NCI-H2107 treated with DMSO at 0.1 percent for 48 hours (cell line): ENCODE data around the gene DELE1.
"Not testable (repeated sequence)": the region's sequence is repeated elsewhere in the genome, so short reads cannot be mapped to it uniquely, and the experiment has no call there.

Source experiments
- DNase-seq: peaks from one replicate; lab custom pipeline; 2025; ENCODE audit not compliant: unreplicated experiment; lab: John Stamatoyannopoulos, UW

Gene DELE1

GRCh38 chr5:141889282-141889871 lies 34.3 kb upstream of the DELE1 start:
- DNase-seq, result no peak

GRCh38 chr5:141890429-141890828 lies 33.2 kb upstream of the DELE1 start:
- DNase-seq, result not testable (repeated sequence)

DNA sequence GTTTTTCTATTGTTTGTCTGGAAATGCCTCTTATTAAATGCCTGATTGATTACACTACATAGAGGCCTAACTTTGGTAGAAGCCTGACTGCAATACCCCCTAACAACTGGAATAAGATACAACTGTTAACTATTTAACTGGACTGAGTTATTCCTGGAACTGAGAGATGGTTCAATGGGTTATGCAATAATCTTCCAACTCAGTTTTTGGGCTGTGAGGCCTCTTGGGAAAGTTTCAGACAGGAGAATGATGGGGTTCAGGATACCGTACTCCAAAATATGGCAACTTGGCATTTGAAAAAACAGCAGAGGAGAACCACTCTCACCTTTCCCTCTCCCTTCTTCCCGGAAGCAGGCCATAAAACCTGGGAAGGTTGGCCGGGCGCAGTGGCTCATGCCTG lies 26.2 kb upstream of the DELE1 start:
- DNase-seq, result no peak

GRCh38 chr5:141898448-141899049 lies 25.1 kb upstream of the DELE1 start:
- no peak for DNase-seq

GRCh38 chr5:141902015-141902814 lies 21.5 kb upstream of the DELE1 start:
- no peak for DNase-seq

DNA sequence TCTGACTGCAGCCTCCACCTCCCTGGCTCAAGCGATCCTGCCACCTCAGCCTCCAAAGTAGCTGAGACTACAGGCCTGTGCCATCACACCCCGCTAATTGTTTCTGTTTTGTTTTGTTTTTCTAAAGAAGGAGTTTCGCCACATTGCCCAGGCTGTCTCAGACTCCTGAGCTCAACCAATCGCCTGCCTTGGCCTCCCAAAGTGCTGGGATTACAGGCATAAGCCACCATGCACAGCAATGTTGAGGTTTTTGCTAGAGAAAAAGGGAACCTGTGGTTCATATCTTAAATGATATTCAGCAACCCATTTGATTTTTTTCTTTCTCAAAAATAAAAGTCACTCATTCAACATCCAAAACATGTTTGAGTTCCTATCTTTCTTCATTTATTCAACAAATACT lies 20.4 kb upstream of the DELE1 start:
- DNase-seq, result no peak

GRCh38 chr5:141904551-141904950 lies 19.1 kb upstream of the DELE1 start:
- no peak for DNase-seq

GRCh38 chr5:141906517-141906916 lies 17.2 kb upstream of the DELE1 start:
- DNase-seq, result no peak

- no peak for DNase-seq
These were observed 16.7 kb upstream of the DELE1 start for GRCh38 chr5:141906972-141907371.

GRCh38 chr5:141908796-141909195 lies 14.9 kb upstream of the DELE1 start:
- no peak for DNase-seq

GRCh38 chr5:141909212-141909611 lies 14.5 kb upstream of the DELE1 start:
- DNase-seq, result no peak

GRCh38 chr5:141910271-141910673 lies 13.4 kb upstream of the DELE1 start:
- DNase-seq, result no peak

GRCh38 chr5:141913560-141914198 lies 10.0 kb upstream of the DELE1 start:
- DNase-seq, result no peak

- DNase-seq, result no peak
These were observed 9.4 kb upstream of the DELE1 start for GRCh38 chr5:141914199-141914743.

DNA sequence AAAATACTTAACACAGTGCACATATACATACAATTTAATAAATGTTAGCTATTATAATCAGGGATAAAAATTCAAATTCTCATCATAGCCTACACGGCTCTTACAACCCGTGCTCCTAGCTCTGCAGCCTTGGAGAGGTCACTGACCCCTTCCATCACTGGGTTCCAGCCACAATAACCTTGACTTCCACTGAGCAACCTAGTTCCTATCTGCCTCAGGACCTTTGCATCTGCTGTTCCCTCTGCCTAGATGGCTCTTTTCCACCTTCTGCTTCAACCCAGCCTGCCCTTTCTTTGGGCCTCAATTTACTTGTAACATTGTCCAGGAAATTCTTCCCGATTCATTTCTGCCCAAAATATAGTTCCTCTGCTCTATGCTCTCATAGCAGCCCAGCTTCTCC lies 8.9 kb upstream of the DELE1 start:
- no peak for DNase-seq

- DNase-seq, result no peak
These were observed 7.8 kb upstream of the DELE1 start for GRCh38 chr5:141915881-141916336.

- no peak for DNase-seq
These were observed 7.1 kb upstream of the DELE1 start for GRCh38 chr5:141916522-141916921.

- DNase-seq, result no peak
These were observed 5.9 kb upstream of the DELE1 start for GRCh38 chr5:141917760-141918159.

DNA sequence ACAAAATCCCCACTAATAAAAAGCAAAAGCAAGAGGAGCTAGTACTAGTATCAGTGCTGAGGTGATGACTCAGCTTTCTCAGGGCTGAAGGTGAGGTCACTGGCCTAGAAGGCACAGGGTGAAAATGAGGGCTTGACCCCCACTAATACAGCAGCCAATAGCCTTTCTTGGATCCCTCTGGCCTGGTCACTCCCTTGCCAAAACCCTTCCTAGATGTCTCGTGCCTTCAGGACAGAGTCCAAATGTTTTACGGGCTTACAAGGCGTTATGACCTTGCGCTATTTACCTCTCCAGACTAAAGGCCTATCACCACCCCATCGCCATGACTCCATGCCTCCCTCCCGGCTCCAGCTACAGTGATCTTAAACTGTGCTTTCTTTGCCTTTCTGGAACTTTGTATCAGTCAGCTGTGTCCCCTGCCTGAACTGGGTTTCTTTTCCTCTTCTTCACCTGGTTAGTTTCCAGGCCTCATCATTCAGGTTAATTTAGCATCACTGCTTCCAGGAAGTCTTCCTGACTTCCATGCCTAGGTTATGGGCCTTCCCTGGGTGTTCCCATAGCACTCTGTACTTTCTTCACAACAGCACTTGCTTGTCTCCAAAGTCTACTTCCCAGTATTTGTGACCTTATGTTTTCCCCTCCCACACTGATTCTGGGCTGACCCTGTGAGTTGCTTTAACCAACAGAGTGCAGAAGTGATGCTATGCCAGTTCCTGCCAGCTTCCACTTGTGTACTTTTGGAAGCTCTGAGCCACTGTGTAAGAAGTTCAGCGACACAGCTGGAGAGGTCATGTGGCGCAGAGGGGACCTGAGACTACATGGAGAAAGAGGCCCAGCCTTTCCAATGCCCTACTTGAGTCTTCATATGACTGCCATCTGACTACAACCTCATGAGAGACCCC lies 4.2 kb upstream of the DELE1 start:
- no peak for DNase-seq

- DNase-seq, result no peak
These were observed 2.9 kb upstream of the DELE1 start for GRCh38 chr5:141920771-141921170.
